SU-DHL-6 (cell line): ENCODE measurements around the gene PXYLP1.

Source experiments
- EZH2phosphoT487 ChIP-seq: fragments of 200-600 bp; sonication (generic), shearing (Covaris generic); conservative IDR thresholded peaks from 2 replicates; pipeline ENCODE4 v1.6.1; 2018; ENCODE audit warnings: mild to moderate bottlenecking, antibody characterized with exemption, low read length, moderate library complexity, mixed read lengths
- TF ChIP-seq, protein P1 (sequence below): fragments of 200-600 bp; sonication (generic); IDR thresholded peaks from one replicate; pipeline ENCODE4 v1.5.1; 2017; ENCODE audit warnings: antibody characterized with exemption, mild to moderate bottlenecking, low read length, moderate library complexity; ENCODE audit not compliant: insufficient read depth, poor library complexity, severe bottlenecking

- TF ChIP-seq, protein P1, sequence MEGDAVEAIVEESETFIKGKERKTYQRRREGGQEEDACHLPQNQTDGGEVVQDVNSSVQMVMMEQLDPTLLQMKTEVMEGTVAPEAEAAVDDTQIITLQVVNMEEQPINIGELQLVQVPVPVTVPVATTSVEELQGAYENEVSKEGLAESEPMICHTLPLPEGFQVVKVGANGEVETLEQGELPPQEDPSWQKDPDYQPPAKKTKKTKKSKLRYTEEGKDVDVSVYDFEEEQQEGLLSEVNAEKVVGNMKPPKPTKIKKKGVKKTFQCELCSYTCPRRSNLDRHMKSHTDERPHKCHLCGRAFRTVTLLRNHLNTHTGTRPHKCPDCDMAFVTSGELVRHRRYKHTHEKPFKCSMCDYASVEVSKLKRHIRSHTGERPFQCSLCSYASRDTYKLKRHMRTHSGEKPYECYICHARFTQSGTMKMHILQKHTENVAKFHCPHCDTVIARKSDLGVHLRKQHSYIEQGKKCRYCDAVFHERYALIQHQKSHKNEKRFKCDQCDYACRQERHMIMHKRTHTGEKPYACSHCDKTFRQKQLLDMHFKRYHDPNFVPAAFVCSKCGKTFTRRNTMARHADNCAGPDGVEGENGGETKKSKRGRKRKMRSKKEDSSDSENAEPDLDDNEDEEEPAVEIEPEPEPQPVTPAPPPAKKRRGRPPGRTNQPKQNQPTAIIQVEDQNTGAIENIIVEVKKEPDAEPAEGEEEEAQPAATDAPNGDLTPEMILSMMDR: no peak
- no peak for TF ChIP-seq EZH2phosphoT487
These were observed 100.8 kb downstream of the PXYLP1 start for GRCh38 chr3:141332416-141332815.
